Effector CD4-positive, alpha-beta T cell (primary cell): ENCODE measurements around the gene MINAR1.

Experiments used
- DNase-seq: peaks from one replicate; pipeline ENCODE4 v3.0.0-alpha.2; 2020

MINAR1 gene

GRCh38 chr15:79466488-79466887 lies 34.4 kb downstream of the MINAR1 start:
- DNase-seq, result no peak

DNA sequence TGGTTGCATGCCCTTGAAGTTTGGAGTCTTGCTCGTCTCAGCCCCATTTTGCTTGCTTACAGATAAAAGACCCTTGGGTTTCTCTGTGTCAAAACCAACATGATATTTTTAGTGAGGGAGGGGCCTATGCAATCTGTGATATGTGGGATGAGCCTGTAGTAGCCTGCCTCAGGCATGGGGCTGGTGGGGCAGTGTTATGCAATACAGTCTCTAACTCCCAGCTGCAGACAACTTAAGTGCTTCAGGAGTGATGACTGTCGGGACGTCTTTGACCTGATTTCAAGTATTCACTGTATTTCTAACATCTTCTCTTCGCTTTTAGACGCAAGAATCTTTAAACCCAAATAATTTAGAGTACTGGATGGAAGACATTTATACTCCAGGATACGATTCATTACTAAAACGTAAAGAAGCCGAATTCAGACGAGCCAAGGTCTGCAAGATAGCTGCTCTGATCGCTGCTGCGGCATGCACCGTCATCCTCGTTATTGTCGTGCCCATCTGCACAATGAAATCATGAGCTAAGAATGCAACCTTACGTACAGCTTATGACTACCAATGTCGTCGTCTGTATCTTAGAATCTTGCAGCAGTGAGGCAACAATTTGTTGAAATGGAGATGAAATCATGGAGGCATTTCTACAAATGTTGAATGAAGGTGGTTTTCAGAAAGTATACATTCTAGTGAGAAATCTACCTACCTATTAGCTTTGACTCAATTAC lies 35.9 kb downstream of the MINAR1 start:
- DNase-seq, result no peak

DNA sequence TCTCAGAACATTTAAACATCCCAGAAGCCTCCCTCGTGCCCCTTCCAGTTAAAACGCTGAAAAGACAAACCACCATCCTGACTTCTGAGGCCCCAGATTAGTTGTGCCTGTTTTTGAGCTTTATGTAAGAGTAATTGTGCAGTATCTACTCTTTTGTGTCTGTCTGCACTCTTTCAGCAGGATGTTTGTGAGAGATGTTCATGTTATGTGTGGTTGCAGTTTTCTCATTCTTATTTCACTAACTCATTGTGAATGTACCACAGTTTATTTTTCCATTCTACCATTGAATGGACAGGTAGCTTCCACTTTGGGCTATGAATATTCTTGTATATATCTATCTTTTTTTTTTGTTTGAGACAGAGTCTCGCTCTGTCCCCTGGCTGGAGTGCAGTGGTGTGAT lies 40.3 kb downstream of the MINAR1 start:
- no peak for DNase-seq

- no peak for DNase-seq
Measured at GRCh38 chr15:79474252-79474651, 42.1 kb downstream of the MINAR1 start.

GRCh38 chr15:79475306-79475705 lies 43.2 kb downstream of the MINAR1 start:
- no peak for DNase-seq

DNA sequence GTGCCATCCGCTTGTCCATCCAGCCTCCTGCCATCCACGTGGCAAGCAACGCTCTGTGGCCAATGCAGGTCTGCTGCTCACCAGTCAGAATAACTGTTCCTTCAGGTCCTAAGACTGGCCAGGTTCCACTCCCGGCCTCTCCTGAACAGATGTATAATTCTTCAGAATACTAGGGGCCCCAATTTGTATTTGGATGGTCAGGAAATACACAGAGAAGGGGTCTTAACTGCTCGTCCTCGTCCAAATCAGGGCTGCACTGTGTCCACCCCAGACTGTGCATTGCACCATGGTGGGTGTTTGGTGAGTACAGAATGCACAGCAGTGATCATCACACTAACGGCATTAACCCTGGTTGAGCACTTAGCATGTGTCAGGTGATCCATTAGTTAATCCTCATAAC lies 46.0 kb downstream of the MINAR1 start:
- DNase-seq, result no peak

GRCh38 chr15:79479616-79480015 lies 47.5 kb downstream of the MINAR1 start:
- DNase-seq, result no peak

GRCh38 chr15:79481793-79482192 lies 49.7 kb downstream of the MINAR1 start:
- DNase-seq, result no peak
